ENCODE data around the gene CFAP65. TPM values are rescaled to one million over a fixed set of nuclear protein-coding genes. Genes with fewer than 3 reads are reported as not detected.

The CFAP65 gene
- total RNA-seq, 6 experiments from 2014 or later, result not detected

- H3K27ac Mint-ChIP-seq, result no peak overlapping the region
- H3K9me3 Mint-ChIP-seq, result no peaks in the 10 kb centered on the region
- peaks cover 6% of the 10 kb centered on the region for H3K4me1 Mint-ChIP-seq (ENCODE audit: low read depth)
- peaks cover 61% of the 10 kb centered on the region for H3K27me3 Mint-ChIP-seq (ENCODE audit: insufficient read depth)
- H3K4me3 Mint-ChIP-seq, result no peak overlapping the region; the same call in 1 of the 2 replicates
- no peak for DNase-seq
- 0 out of 2 replicates have a peak, but pooled peaks have one; percentile 3 for TF ChIP-seq CTCF (IDR thresholded peaks at IDR 0.05)
- H3K36me3 Mint-ChIP-seq (ENCODE audit: low read depth), result no peaks in the 10 kb centered on the region
Observed at GRCh38 chr2:218981390-218981880, 59.9 kb downstream of the CFAP65 start.

- H3K36me3 Mint-ChIP-seq (ENCODE audit: low read depth), result no peaks in the 10 kb centered on the region
- peaks cover 6% of the 10 kb centered on the region for H3K4me1 Mint-ChIP-seq (ENCODE audit: low read depth)
- H3K27ac Mint-ChIP-seq, result no peak overlapping the region
- no peak for DNase-seq
- TF ChIP-seq CTCF (IDR thresholded peaks at IDR 0.05), result 0 out of 2 replicates have a peak, but pooled peaks have one; percentile 5
- no peak overlapping the region; the same call in 1 of the 2 replicates for H3K4me3 Mint-ChIP-seq
- no peaks in the 10 kb centered on the region for H3K9me3 Mint-ChIP-seq
- peaks cover 57% of the 10 kb centered on the region for H3K27me3 Mint-ChIP-seq (ENCODE audit: insufficient read depth)
Observed at GRCh38 chr2:218980735-218981389, 60.5 kb downstream of the CFAP65 start.

- H3K9me3 Mint-ChIP-seq, result no peaks in the 10 kb centered on the region
- H3K27ac Mint-ChIP-seq, result no peak overlapping the region
- DNase-seq, result peak; percentile 55
- no peaks in the 10 kb centered on the region for H3K36me3 Mint-ChIP-seq (ENCODE audit: low read depth)
- H3K4me1 Mint-ChIP-seq (ENCODE audit: low read depth), result peaks cover 6% of the 10 kb centered on the region
- peaks cover 59% of the 10 kb centered on the region for H3K27me3 Mint-ChIP-seq (ENCODE audit: insufficient read depth)
- H3K4me3 Mint-ChIP-seq, result peak overlapping the region; percentile 67
- TF ChIP-seq CTCF (IDR thresholded peaks at IDR 0.05), result peak; percentile 95
Observed at GRCh38 chr2:218979846-218980734, 61.2 kb downstream of the CFAP65 start.

- Mint-ChIP-seq H3K9me3 (no peaks in the 10 kb centered on the region), H3K27ac (no peak overlapping the region), H3K36me3 (ENCODE audit: low read depth) (no peaks in the 10 kb centered on the region), H3K4me1 (ENCODE audit: low read depth) (no peaks in the 10 kb centered on the region), H3K4me3 (no peak overlapping the region), H3K27me3 (ENCODE audit: insufficient read depth) (peaks cover 39% of the 10 kb centered on the region)
- no peak for TF ChIP-seq CTCF (IDR thresholded peaks at IDR 0.05)
- DNase-seq, result no peak
Observed at GRCh38 chr2:218975060-218975777, 66.1 kb downstream of the CFAP65 start.

- Mint-ChIP-seq H3K4me3 (no peak overlapping the region), H3K9me3 (no peaks in the 10 kb centered on the region), H3K27me3 (ENCODE audit: insufficient read depth) (peaks cover 28% of the 10 kb centered on the region), H3K36me3 (ENCODE audit: low read depth) (no peaks in the 10 kb centered on the region), H3K4me1 (ENCODE audit: low read depth) (no peaks in the 10 kb centered on the region), H3K27ac (no peak overlapping the region)
- DNase-seq, result no peak
- TF ChIP-seq CTCF (IDR thresholded peaks at IDR 0.05), result no peak
Observed at GRCh38 chr2:218970894-218971293, 70.4 kb downstream of the CFAP65 start.
